Type B pancreatic cell (in vitro differentiated cells): Measurements from ENCODE around the gene PTPN1. TPM values are rescaled to one million over a fixed set of nuclear protein-coding genes. Genes with fewer than 3 reads are reported as not detected.

Experiments
- DNase-seq: peaks from one replicate; pipeline ENCODE4 v3.0.0; 2021; ENCODE audit warnings: mixed read lengths; ENCODE audit not compliant: unreplicated experiment; ENCODE audit errors: extremely low spot score
- H3K27ac Mint-ChIP-seq: 2 replicates; pipeline ENCODE4 v1.8.0; 2021; ENCODE audit warnings: mild to moderate bottlenecking, mixed read lengths
- H3K27me3 Mint-ChIP-seq: 2 replicates; pipeline ENCODE4 v1.8.0; 2021; ENCODE audit warnings: mixed read lengths
- H3K36me3 Mint-ChIP-seq: 2 replicates; pipeline ENCODE4 v1.8.0; 2021; ENCODE audit warnings: mixed read lengths
- H3K4me1 Mint-ChIP-seq: one replicate; pipeline ENCODE4 v1.8.0; 2021; ENCODE audit warnings: mixed read lengths; ENCODE audit not compliant: unreplicated experiment
- H3K4me3 Mint-ChIP-seq: 2 replicates; pipeline ENCODE4 v1.8.0; 2021; ENCODE audit warnings: mild to moderate bottlenecking, mixed read lengths
- H3K9me3 Mint-ChIP-seq: 2 replicates; pipeline ENCODE4 v1.8.0; 2021; ENCODE audit warnings: mixed read lengths
- total RNA-seq: library from RNA; stranded (reverse); gene quantifications from 2 replicates; pipeline ENCODE4 v1.2.1, GENCODE V29; 2021; ENCODE audit warnings: low replicate concordance
- TF ChIP-seq, protein P1 (sequence below): fragments of 200-600 bp; sonication (generic); conservative IDR thresholded peaks from 2 replicates; pipeline ENCODE4 v1.5.0; 2021; ENCODE audit warnings: antibody characterized with exemption, mild to moderate bottlenecking

The PTPN1 gene
- total RNA-seq, 1 donor from 2014 or later: 27.6 TPM

DNA sequence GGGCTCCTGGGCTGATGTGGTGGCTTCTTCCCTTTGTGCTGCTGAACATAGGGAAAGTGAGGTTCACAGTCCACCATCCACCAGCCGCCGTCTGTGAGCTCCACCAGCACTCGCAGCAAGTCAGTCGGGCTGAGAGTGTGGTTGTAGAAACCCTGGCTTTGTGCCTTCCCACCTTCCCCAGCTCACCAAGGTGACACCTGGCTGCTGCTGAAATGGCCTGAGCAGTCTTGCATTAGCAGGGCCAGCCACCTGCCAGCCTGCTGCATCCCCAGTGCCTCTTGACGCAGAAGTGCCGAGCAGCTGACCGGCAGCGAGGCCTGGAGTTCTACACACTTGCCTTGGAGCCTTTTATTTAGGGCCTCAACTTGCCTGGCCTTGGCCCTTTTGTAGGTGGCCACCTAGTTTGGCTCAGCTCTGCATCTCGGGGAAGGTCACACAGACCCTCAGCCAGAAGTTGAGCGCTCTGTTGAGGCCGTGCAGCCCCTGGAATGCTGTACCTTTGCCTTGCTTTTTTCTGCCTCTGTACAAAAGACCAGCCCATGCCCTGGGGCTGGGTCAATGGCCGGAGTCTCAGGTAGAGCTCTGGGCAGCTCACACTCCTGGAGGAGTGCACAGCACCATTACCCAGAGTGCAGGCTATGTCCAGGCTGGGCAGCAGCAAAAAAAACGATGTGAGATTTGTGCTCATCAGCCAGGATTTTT, 76.5 kb downstream of the PTPN1 start:
- Mint-ChIP-seq H3K4me3 (no peak overlapping the region), H3K4me1 (no peaks in the 10 kb centered on the region), H3K27ac (no peak overlapping the region), H3K36me3 (peaks cover 10% of the 10 kb centered on the region), H3K27me3 (no peaks in the 10 kb centered on the region), H3K9me3 (no peaks in the 10 kb centered on the region)
- TF ChIP-seq, protein P1, sequence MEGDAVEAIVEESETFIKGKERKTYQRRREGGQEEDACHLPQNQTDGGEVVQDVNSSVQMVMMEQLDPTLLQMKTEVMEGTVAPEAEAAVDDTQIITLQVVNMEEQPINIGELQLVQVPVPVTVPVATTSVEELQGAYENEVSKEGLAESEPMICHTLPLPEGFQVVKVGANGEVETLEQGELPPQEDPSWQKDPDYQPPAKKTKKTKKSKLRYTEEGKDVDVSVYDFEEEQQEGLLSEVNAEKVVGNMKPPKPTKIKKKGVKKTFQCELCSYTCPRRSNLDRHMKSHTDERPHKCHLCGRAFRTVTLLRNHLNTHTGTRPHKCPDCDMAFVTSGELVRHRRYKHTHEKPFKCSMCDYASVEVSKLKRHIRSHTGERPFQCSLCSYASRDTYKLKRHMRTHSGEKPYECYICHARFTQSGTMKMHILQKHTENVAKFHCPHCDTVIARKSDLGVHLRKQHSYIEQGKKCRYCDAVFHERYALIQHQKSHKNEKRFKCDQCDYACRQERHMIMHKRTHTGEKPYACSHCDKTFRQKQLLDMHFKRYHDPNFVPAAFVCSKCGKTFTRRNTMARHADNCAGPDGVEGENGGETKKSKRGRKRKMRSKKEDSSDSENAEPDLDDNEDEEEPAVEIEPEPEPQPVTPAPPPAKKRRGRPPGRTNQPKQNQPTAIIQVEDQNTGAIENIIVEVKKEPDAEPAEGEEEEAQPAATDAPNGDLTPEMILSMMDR: no peak
- DNase-seq: no peak

DNA sequence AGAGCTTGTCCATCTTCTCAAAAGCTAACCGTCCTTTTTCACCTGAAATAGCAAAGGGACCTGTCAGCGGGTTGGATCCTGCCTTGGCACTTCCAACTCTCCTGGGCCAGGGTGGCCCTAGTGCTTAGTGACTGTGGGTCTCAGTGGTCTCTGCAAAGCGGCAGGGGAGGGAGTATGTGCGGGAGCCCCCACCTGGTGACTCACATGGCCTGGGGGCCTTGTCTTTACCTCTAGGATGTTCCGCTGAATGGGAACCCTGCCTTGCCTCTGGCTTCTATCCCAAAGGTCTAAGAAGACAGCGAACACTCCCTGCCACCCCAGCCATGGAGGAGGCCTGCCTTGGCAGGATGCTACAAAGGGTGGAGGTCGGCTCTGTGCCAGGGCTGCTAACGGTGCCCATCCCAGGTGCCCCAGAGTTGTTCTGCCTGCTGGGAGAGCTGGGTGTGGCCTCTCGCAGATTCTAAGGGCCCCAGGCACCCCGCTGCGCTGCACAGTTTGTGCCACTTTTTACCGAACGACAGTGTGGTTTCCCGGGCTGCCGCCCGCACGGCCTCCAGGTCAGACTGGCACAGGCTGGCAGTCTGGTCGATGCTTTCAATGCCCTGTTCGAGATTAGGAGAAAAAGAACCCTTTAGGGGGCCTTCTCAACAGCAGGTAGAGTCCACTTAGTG, 77.2 kb downstream of the PTPN1 start:
- Mint-ChIP-seq H3K9me3 (no peaks in the 10 kb centered on the region), H3K27ac (no peak overlapping the region), H3K4me1 (no peaks in the 10 kb centered on the region), H3K27me3 (no peaks in the 10 kb centered on the region), H3K36me3 (peaks cover 10% of the 10 kb centered on the region), H3K4me3 (no peak overlapping the region)
- DNase-seq: no peak
- TF ChIP-seq, protein P1: no peak

DNA sequence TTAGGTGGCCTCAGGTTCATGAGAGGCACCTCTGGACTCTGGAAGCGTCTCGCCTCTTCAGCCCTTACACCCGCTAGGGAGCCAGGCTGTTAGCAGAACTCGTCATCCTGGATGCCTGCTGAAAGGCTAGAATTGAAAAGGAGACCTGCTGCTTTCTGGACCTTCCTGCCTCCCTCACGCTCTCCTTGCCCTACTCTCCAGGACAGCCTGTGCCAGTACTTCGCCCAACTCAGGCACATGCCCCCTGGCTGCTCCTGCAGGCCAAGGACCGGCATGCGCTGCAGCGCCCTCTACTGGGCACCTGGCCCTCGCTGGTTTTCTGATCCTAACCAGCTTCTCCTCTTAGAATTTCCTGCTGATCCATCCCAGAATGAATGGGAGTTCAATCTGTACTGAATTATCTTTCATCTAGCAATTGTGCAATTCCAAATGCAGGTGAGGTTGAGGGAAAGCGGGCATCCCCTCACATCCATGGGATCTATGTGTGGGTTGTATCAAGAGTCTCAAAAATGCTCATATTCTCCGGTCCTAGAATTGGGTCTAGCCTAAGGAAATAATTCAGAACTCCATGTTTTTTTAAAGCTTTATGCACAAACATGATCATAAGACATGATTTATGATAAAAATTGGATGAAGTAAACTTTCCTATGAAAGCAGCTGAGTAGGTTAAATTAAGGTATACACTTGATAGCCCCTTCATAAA, 78.0 kb downstream of the PTPN1 start:
- Mint-ChIP-seq H3K4me3 (no peak overlapping the region), H3K9me3 (no peaks in the 10 kb centered on the region), H3K27me3 (no peaks in the 10 kb centered on the region), H3K27ac (peak overlapping the region; percentile 17), H3K4me1 (no peaks in the 10 kb centered on the region), H3K36me3 (peaks cover 10% of the 10 kb centered on the region)
- TF ChIP-seq, protein P1: peak; percentile 86
- DNase-seq: no peak

DNA sequence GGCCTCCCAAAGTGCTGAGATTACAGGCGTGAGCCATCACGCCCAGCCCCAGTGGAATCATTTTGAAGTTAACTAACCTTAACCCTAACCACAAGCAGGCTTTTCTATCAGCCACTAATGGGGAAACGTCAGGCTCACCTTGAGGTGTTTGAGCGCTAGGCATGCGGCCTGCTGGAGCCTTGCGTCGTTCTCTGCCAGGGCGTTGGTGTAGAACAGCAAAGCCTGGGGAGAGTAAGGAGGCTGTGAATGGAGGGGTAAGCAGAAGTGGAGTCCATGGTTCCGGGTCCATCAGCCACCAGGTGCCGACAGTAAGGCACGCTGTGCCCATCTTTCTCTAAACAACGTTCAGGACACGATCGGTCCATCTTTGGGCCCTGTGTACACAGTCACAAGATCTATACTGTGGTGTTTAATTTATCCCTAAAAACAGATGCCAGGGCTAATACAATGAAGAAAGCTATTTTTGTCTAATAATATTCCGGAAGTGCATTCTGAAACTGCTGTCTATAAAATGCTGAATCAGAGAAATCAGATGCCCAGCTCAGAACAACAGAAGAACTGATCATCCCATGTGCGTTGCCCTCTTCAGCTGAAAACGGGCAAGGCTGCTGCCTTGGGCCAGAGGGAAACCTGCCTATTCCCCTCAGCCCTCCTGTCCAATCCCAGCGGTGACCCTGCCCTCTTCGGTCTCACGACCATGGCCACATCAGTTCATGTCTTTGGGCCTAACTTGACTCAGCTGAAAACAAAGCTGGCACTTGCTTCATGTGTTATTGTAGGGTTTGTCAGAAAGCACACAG, 79.6 kb downstream of the PTPN1 start:
- DNase-seq: no peak
- Mint-ChIP-seq H3K4me3 (no peak overlapping the region), H3K36me3 (peaks cover 9% of the 10 kb centered on the region), H3K27ac (no peak overlapping the region), H3K9me3 (no peaks in the 10 kb centered on the region), H3K4me1 (peaks cover 4% of the 10 kb centered on the region), H3K27me3 (no peaks in the 10 kb centered on the region)
- TF ChIP-seq, protein P1: no peak

DNA sequence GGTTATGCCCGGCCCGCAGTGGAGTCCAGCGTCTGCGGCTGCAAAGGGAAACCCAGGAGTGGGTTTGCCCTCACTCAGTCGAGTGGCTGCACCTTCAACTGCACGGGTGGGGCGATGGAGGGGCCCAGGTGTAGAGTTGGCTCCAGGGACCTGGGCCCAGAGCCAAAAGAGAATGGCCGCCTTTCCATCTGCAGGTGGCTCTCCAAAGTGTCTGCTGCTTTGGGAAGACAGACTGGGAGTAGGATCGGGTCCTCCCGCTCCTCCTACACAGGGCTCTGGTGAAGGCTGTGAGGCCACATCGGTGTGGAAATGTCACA, 80.1 kb downstream of the PTPN1 start:
- Mint-ChIP-seq H3K4me1 (peaks cover 4% of the 10 kb centered on the region), H3K36me3 (peaks cover 6% of the 10 kb centered on the region)
- TF ChIP-seq, protein P1: no peak

More for the DNA sequence above, 80.1 kb downstream of the PTPN1 start:
- Mint-ChIP-seq H3K27me3 (no peaks in the 10 kb centered on the region), H3K27ac (no peak overlapping the region), H3K4me3 (no peak overlapping the region), H3K9me3 (no peaks in the 10 kb centered on the region)
- DNase-seq: no peak
